ENCODE data around the gene FAM110A. TPM values are rescaled to one million over a fixed set of nuclear protein-coding genes. Genes with fewer than 3 reads are reported as not detected.
"Not testable (repeated sequence)": the region's sequence is repeated elsewhere in the genome, so short reads cannot be mapped to it uniquely, and the experiment has no call there.

Gene FAM110A
- total RNA-seq, 1 experiment from 2014 or later: 14.9 TPM

DNA sequence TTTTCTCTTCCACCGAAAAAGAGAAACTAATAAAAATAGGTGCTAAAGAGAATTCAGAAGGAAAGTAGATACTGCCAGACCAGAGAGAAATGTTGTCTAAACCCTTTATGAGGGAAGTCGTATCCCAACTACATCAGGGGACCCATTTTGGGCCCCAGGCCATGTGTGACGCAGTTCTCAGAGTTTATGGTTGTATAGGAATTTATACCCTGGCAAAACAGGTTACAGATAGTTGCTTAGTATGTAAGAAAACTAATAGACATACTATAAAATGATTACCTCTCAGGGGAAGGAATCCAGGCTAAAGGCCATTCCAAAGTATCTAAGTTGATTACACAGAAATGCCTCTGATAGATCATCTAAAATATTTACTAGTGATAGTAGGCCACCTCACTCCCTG, 36.6 kb upstream of the FAM110A start:
- DNase-seq: no peak
- Mint-ChIP-seq H3K4me3 (ENCODE audit: low read depth, unreplicated experiment) (no peak overlapping the region), H3K27ac (ENCODE audit: unreplicated experiment) (no peak overlapping the region), H3K36me3 (ENCODE audit: insufficient read depth, unreplicated experiment) (no peaks in the 10 kb centered on the region), H3K27me3 (ENCODE audit: unreplicated experiment) (peaks cover 53% of the 10 kb centered on the region), H3K9me3 (ENCODE audit: low read depth, unreplicated experiment) (peaks cover 4% of the 10 kb centered on the region), H3K4me1 (ENCODE audit: low read depth, unreplicated experiment) (no peaks in the 10 kb centered on the region)
- TF ChIP-seq, protein P1, sequence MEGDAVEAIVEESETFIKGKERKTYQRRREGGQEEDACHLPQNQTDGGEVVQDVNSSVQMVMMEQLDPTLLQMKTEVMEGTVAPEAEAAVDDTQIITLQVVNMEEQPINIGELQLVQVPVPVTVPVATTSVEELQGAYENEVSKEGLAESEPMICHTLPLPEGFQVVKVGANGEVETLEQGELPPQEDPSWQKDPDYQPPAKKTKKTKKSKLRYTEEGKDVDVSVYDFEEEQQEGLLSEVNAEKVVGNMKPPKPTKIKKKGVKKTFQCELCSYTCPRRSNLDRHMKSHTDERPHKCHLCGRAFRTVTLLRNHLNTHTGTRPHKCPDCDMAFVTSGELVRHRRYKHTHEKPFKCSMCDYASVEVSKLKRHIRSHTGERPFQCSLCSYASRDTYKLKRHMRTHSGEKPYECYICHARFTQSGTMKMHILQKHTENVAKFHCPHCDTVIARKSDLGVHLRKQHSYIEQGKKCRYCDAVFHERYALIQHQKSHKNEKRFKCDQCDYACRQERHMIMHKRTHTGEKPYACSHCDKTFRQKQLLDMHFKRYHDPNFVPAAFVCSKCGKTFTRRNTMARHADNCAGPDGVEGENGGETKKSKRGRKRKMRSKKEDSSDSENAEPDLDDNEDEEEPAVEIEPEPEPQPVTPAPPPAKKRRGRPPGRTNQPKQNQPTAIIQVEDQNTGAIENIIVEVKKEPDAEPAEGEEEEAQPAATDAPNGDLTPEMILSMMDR (IDR thresholded peaks at IDR 0.05; ENCODE audit: unreplicated experiment): no peak
- BruUV-seq (replicated peaks): no TSS peak
- CTCF ChIA-PET: no interaction called here
- intact Hi-C loops (cut with micrococcal nuclease; ENCODE audit: unreplicated experiment): no loop called here

DNA sequence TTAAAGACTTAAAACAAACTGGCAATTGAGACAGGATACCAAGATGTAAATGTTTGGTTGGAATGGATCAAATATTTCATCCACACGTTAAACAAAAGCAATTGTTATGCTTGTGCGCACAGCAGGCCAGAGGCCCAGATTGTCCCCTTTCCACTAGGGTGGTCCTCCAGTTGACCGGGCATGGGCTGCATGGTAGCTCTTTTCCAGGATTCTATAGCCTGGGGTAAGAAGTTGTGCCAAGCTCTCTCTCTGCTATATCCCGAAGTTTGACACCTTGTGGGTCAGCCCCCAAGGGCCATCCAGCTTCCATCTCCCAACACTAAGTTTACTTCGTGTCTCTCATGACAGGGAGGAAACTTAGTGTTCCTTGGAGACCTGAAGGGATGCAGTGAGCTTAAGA, 34.8 kb upstream of the FAM110A start:
- H3K27ac Mint-ChIP-seq (ENCODE audit: unreplicated experiment); H3K36me3 Mint-ChIP-seq (ENCODE audit: insufficient read depth, unreplicated experiment); H3K9me3 Mint-ChIP-seq (ENCODE audit: low read depth, unreplicated experiment); H3K4me3 Mint-ChIP-seq (ENCODE audit: low read depth, unreplicated experiment); BruUV-seq (replicated peaks); H3K4me1 Mint-ChIP-seq (ENCODE audit: low read depth, unreplicated experiment); intact Hi-C loops (cut with micrococcal nuclease; ENCODE audit: unreplicated experiment); DNase-seq: not testable (repeated sequence)
- peaks cover 35% of the 10 kb centered on the region for H3K27me3 Mint-ChIP-seq (ENCODE audit: unreplicated experiment)
- CTCF ChIA-PET: interaction anchor here (0.6 kb wide), 1 partner anchor 153 kb away, joined by 3 read pairs; no protein-coding TSS in a partner anchor

- H3K9me3 Mint-ChIP-seq (ENCODE audit: low read depth, unreplicated experiment); CTCF ChIA-PET; H3K4me3 Mint-ChIP-seq (ENCODE audit: low read depth, unreplicated experiment); H3K4me1 Mint-ChIP-seq (ENCODE audit: low read depth, unreplicated experiment); intact Hi-C loops (cut with micrococcal nuclease; ENCODE audit: unreplicated experiment); H3K27ac Mint-ChIP-seq (ENCODE audit: unreplicated experiment); H3K36me3 Mint-ChIP-seq (ENCODE audit: insufficient read depth, unreplicated experiment); BruUV-seq (replicated peaks); DNase-seq: not testable (repeated sequence)
- peaks cover 23% of the 10 kb centered on the region for H3K27me3 Mint-ChIP-seq (ENCODE audit: unreplicated experiment)
These were observed 33.5 kb upstream of the FAM110A start for GRCh38 chr20:800026-800425.

DNA sequence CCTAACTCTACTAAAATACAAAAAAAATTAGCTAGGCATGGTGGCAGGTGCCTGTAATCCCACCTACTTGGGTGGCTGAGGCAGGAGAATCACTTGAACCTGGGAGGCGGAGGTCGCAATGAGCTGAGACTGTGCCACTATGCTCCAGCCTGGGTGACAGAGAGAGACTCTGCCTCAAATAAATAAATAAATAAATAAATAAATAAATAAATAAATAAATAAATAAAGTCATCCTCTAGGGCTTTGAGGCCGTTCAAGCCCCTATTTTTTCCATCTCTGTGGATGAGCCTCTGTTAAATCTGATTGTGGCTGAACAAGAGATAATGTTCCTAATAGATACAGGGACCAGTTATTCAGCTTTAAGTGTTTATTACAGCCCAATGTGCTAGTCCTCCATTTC, 31.8 kb upstream of the FAM110A start:
- peaks cover 23% of the 10 kb centered on the region for H3K27me3 Mint-ChIP-seq (ENCODE audit: unreplicated experiment)
- H3K27ac Mint-ChIP-seq (ENCODE audit: unreplicated experiment): no peak overlapping the region
- H3K9me3 Mint-ChIP-seq (ENCODE audit: low read depth, unreplicated experiment): peaks cover 7% of the 10 kb centered on the region
- intact Hi-C loops (cut with micrococcal nuclease; ENCODE audit: unreplicated experiment): no loop called here
- no peak overlapping the region for H3K4me3 Mint-ChIP-seq (ENCODE audit: low read depth, unreplicated experiment)
- DNase-seq: no peak
- no TSS peak for BruUV-seq (replicated peaks)
- no peaks in the 10 kb centered on the region for H3K36me3 Mint-ChIP-seq (ENCODE audit: insufficient read depth, unreplicated experiment)
- CTCF ChIA-PET: no interaction called here
- no peaks in the 10 kb centered on the region for H3K4me1 Mint-ChIP-seq (ENCODE audit: low read depth, unreplicated experiment)
- TF ChIP-seq, protein P1 (IDR thresholded peaks at IDR 0.05; ENCODE audit: unreplicated experiment): no peak

- Mint-ChIP-seq H3K36me3 (ENCODE audit: insufficient read depth, unreplicated experiment) (no peaks in the 10 kb centered on the region), H3K9me3 (ENCODE audit: low read depth, unreplicated experiment) (peaks cover 7% of the 10 kb centered on the region), H3K27ac (ENCODE audit: unreplicated experiment) (no peak overlapping the region), H3K4me3 (ENCODE audit: low read depth, unreplicated experiment) (no peak overlapping the region), H3K27me3 (ENCODE audit: unreplicated experiment) (peaks cover 18% of the 10 kb centered on the region), H3K4me1 (ENCODE audit: low read depth, unreplicated experiment) (no peaks in the 10 kb centered on the region)
- intact Hi-C loops (cut with micrococcal nuclease; ENCODE audit: unreplicated experiment): no loop called here
- CTCF ChIA-PET: no interaction called here
- TF ChIP-seq, protein P1 (IDR thresholded peaks at IDR 0.05; ENCODE audit: unreplicated experiment): no peak
- BruUV-seq (replicated peaks): no TSS peak
- no peak for DNase-seq
These were observed 27.8 kb upstream of the FAM110A start for GRCh38 chr20:805713-806112.

GRCh38 chr20:811776-812434, 21.6 kb upstream of the FAM110A start:
- CTCF ChIA-PET; H3K36me3 Mint-ChIP-seq (ENCODE audit: insufficient read depth, unreplicated experiment); intact Hi-C loops (cut with micrococcal nuclease; ENCODE audit: unreplicated experiment); H3K27ac Mint-ChIP-seq (ENCODE audit: unreplicated experiment); BruUV-seq (replicated peaks); H3K4me1 Mint-ChIP-seq (ENCODE audit: low read depth, unreplicated experiment); H3K4me3 Mint-ChIP-seq (ENCODE audit: low read depth, unreplicated experiment); H3K9me3 Mint-ChIP-seq (ENCODE audit: low read depth, unreplicated experiment); DNase-seq: not testable (repeated sequence)
- H3K27me3 Mint-ChIP-seq (ENCODE audit: unreplicated experiment): peaks cover 52% of the 10 kb centered on the region

DNA sequence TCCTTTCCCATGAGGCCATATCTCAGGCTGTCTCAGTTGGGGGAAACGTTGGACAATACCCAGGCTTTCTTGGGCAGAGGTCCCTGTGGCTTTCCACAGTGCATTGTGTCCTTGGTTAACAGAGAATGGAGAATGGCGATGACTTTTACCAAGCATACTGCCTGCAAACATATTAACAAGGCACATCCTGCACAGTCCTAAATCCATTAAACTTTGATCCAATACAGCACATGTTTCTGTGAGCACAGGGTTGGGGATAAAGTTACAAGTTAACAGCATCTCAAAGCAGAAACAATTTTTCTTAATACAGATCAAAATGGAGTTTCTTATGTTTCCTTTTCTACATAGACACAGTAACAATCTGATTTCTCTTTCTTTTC, 21.1 kb upstream of the FAM110A start:
- BruUV-seq (replicated peaks); H3K36me3 Mint-ChIP-seq (ENCODE audit: insufficient read depth, unreplicated experiment); H3K27ac Mint-ChIP-seq (ENCODE audit: unreplicated experiment); H3K9me3 Mint-ChIP-seq (ENCODE audit: low read depth, unreplicated experiment); DNase-seq; H3K4me3 Mint-ChIP-seq (ENCODE audit: low read depth, unreplicated experiment); intact Hi-C loops (cut with micrococcal nuclease; ENCODE audit: unreplicated experiment); CTCF ChIA-PET; H3K4me1 Mint-ChIP-seq (ENCODE audit: low read depth, unreplicated experiment): not testable (repeated sequence)
- H3K27me3 Mint-ChIP-seq (ENCODE audit: unreplicated experiment): peaks cover 52% of the 10 kb centered on the region
